ENCODE data around the gene ZNF516. TPM values are rescaled to one million over a fixed set of nuclear protein-coding genes. Genes with fewer than 3 reads are reported as not detected.

Gene ZNF516
- total RNA-seq, 1 donor from 2014 or later = 28.0 TPM

DNA sequence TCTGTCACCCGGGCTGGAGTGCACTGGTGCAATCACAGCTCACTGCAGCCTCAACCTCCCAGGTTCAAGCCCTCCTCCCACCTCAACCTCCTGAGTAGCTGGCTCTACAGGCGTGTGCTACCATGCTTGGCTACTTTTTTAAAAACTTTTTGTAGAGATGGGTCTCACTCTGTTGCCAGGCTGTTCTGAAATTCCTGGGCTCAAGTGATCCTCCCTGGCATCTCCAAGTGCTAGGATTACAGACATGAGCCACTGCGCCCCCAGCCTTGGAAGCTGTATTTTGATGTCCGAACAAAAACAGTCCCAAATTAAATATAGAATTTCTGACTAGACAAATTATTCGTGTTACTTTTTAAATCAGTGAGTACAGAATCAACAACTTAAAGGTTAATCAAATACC lies 97.4 kb downstream of the ZNF516 start:
- ATAC-seq (no peak), DNase-seq (no peak)
- TF ChIP-seq, protein P1, sequence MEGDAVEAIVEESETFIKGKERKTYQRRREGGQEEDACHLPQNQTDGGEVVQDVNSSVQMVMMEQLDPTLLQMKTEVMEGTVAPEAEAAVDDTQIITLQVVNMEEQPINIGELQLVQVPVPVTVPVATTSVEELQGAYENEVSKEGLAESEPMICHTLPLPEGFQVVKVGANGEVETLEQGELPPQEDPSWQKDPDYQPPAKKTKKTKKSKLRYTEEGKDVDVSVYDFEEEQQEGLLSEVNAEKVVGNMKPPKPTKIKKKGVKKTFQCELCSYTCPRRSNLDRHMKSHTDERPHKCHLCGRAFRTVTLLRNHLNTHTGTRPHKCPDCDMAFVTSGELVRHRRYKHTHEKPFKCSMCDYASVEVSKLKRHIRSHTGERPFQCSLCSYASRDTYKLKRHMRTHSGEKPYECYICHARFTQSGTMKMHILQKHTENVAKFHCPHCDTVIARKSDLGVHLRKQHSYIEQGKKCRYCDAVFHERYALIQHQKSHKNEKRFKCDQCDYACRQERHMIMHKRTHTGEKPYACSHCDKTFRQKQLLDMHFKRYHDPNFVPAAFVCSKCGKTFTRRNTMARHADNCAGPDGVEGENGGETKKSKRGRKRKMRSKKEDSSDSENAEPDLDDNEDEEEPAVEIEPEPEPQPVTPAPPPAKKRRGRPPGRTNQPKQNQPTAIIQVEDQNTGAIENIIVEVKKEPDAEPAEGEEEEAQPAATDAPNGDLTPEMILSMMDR (IDR thresholded peaks at IDR 0.05) = no peak
- H3K27ac ChIP-seq = no peak overlapping the region
- no peaks in the 10 kb centered on the region for H3K27me3 ChIP-seq
- H3K4me1 ChIP-seq = peaks cover 6% of the 10 kb centered on the region
- no peaks in the 10 kb centered on the region for H3K9me3 ChIP-seq
- no peak overlapping the region for H3K4me3 ChIP-seq
- no peaks in the 10 kb centered on the region for H3K36me3 ChIP-seq
- intact Hi-C loops (cut with DNase I) = no loop called here

DNA sequence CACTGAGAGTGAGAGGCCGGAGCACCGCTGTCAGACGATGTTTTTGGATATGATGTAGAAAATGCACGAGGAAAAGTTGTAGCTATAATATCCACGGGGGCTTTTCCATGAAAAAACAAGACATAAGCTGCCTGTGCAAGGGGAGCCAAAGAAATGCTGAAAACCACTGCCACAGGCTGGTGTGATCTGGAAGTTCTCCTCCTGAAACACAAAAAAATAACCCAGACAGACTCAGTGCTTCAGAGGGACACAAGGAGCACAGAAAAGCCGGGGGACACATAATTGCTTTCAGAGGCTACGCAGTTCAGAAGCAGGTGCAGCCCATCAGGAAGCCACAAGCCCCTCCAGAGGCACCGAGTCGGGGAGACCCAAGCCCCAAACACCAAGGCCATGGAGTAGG lies 98.2 kb downstream of the ZNF516 start:
- Histone ChIP-seq H3K4me3 (no peak overlapping the region), H3K36me3 (no peaks in the 10 kb centered on the region), H3K4me1 (peaks cover 6% of the 10 kb centered on the region), H3K27ac (no peak overlapping the region), H3K9me3 (no peaks in the 10 kb centered on the region), H3K27me3 (no peaks in the 10 kb centered on the region)
- ATAC-seq (no peak), DNase-seq (no peak)
- intact Hi-C loops (cut with DNase I) = no loop called here
- TF ChIP-seq, protein P1 (IDR thresholded peaks at IDR 0.05) = no peak

DNA sequence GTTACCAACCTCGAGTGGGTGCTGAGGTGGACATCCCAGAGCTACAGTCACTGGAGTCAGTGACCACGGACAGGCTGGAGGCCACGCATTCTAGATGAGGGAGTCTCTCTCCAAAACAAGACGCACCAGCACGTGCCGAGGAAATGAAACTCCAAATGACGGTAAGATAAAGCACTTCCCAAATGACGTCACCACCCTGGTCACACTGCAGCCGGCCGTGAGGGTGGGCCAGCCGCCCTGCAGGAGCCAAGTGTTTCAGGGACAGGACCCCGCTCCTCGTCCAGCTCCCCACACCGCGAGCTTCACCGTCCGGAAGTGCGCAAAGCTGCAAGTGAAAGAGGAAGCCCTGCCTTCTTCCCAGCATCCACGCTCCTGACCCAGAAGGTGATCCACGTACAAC lies 99.4 kb downstream of the ZNF516 start:
- H3K9me3 ChIP-seq = no peaks in the 10 kb centered on the region
- peaks cover 6% of the 10 kb centered on the region for H3K4me1 ChIP-seq
- intact Hi-C loops (cut with DNase I) = no loop called here
- DNase-seq (no peak), ATAC-seq (no peak)
- no peak overlapping the region for H3K27ac ChIP-seq
- TF ChIP-seq, protein P1 (IDR thresholded peaks at IDR 0.05) = no peak
- H3K27me3 ChIP-seq = no peaks in the 10 kb centered on the region
- H3K4me3 ChIP-seq = no peak overlapping the region
- H3K36me3 ChIP-seq = no peaks in the 10 kb centered on the region

DNA sequence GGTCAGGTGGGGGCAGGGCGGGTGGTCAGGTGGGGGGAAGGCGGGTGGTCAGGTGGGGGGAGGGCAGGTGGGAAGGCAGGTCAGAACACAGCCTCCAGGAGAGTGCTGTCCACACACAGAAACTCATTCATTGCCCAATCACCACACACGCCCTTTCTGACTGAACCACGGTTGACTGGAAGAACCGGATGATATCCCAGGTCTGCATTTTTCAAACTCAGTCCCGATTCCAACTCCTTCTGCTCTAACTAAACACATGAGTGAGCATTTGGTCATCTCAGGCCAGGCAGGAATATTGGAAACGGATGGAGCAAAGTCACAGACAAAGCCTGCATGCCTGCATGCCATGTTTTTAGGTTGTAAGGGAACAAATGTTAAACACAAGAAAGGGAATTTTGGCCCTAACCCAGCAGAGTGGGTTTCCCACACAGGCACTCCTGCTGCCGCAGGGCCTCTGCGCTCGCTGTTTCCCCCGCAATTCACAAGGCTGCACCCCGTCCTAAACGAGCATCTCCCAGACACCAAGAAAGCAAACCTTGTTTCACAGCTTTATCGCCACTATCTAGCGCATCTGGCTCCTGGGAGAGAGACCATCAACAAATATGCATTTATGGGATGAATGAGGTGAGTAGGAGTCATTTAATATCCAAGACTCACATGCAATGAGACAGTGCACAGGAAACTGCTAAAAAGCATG lies 100.1 kb downstream of the ZNF516 start:
- Histone ChIP-seq H3K9me3 (no peaks in the 10 kb centered on the region), H3K4me1 (peaks cover 6% of the 10 kb centered on the region), H3K27me3 (no peaks in the 10 kb centered on the region), H3K27ac (no peak overlapping the region), H3K36me3 (no peaks in the 10 kb centered on the region), H3K4me3 (no peak overlapping the region)
- no peak for DNase-seq
- intact Hi-C loops (cut with DNase I) = no loop called here
- TF ChIP-seq, protein P1 (IDR thresholded peaks at IDR 0.05) = no peak
- ATAC-seq = peak; percentile 39

DNA sequence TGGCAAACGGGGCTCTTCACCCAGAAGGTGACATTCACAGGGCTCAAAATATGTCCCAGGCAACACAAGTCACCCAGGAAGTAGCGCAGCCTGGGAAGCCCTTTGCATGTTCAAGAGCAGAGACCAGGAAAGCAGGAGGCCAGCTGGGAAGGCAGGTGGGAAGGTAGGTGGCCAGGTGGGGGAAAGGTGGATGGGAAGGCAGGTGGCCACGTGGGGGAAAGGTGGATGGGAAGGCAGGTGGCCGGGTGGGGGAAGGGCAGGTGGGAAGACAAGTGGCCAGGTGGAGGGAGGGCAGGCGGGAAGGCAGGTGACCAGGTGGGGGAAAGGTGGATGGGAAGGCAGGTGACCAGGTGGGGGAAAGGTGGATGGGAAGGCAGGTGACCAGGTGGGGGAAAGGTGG lies 102.7 kb downstream of the ZNF516 start:
- intact Hi-C loops (cut with DNase I) = no loop called here
- TF ChIP-seq, protein P1 (IDR thresholded peaks at IDR 0.05) = no peak
- DNase-seq (no peak), ATAC-seq (no peak)
- H3K36me3 ChIP-seq = no peaks in the 10 kb centered on the region
- no peaks in the 10 kb centered on the region for H3K9me3 ChIP-seq
- no peaks in the 10 kb centered on the region for H3K27me3 ChIP-seq
- H3K4me1 ChIP-seq = no peaks in the 10 kb centered on the region
- no peak overlapping the region for H3K27ac ChIP-seq
- H3K4me3 ChIP-seq = no peak overlapping the region

DNA sequence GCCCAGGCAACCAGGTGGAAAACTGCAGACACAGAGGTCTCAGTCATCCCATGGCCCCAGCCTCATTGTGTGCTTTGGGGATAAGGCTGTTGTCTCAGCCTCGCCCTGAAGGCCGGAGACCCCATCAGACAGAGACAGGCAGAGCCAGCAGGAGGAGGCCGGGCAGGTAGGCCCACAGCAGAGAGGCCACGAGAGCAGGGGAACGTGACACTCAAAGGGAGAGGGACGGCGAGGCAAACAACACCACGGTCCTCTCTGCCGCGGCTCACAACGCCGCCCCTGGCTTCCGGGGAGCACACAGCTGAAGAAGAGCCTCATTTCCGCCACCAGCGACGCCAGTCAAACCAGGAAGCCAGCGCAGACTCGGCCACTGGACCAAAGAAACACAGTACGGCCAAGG lies 103.3 kb downstream of the ZNF516 start:
- Histone ChIP-seq H3K4me3 (no peak overlapping the region), H3K4me1 (no peaks in the 10 kb centered on the region), H3K36me3 (no peaks in the 10 kb centered on the region), H3K27ac (no peak overlapping the region), H3K27me3 (no peaks in the 10 kb centered on the region), H3K9me3 (no peaks in the 10 kb centered on the region)
- intact Hi-C loops (cut with DNase I) = no loop called here
- TF ChIP-seq, protein P1 (IDR thresholded peaks at IDR 0.05) = no peak
- ATAC-seq (no peak), DNase-seq (no peak)

Measured in upper lobe of right lung (tissue), 1 donor.